Endothelial cell (in vitro differentiated cells): ENCODE data around the gene RASAL2. TPM values are rescaled to one million over a fixed set of nuclear protein-coding genes. Genes with fewer than 3 reads are reported as not detected.

Experiments
- DNase-seq: peaks from one replicate; pipeline ENCODE4 v3.0.0; 2021; ENCODE audit warnings: low spot score
- H3K27ac Mint-ChIP-seq: one replicate; pipeline ENCODE4 v1.8.0; 2021; ENCODE audit warnings: mixed read lengths, inconsistent platforms; ENCODE audit not compliant: unreplicated experiment
- H3K27me3 Mint-ChIP-seq: one replicate; pipeline ENCODE4 v1.8.0; 2021; ENCODE audit warnings: mild to moderate bottlenecking, moderate library complexity, mixed read lengths, inconsistent platforms; ENCODE audit not compliant: unreplicated experiment
- H3K36me3 Mint-ChIP-seq: one replicate; pipeline ENCODE4 v1.8.0; 2021; ENCODE audit warnings: mild to moderate bottlenecking, low read depth, mixed read lengths, inconsistent platforms; ENCODE audit not compliant: unreplicated experiment
- H3K4me1 Mint-ChIP-seq: one replicate; pipeline ENCODE4 v1.8.0; 2021; ENCODE audit warnings: mild to moderate bottlenecking, mixed read lengths, inconsistent platforms; ENCODE audit not compliant: unreplicated experiment
- H3K4me3 Mint-ChIP-seq: one replicate; pipeline ENCODE4 v1.8.0; 2021; ENCODE audit warnings: mild to moderate bottlenecking, mixed read lengths, inconsistent platforms; ENCODE audit not compliant: unreplicated experiment
- H3K9me3 Mint-ChIP-seq: one replicate; pipeline ENCODE4 v1.8.0; 2021; ENCODE audit warnings: mixed read lengths, inconsistent platforms; ENCODE audit not compliant: unreplicated experiment
- total RNA-seq: library from RNA; stranded (reverse); fragmentation: NEBNext Ultra II Directional; extraction: Animal tissue kit (Norgen Biotek cat#: 25700); gene quantifications from one replicate; pipeline ENCODE4 v1.2.1, GENCODE V29; 2021; ENCODE audit not compliant: unreplicated experiment
- TF ChIP-seq, protein P1 (sequence below): fragments of 200-600 bp; sonication (generic); IDR thresholded peaks from one replicate; pipeline ENCODE4 v1.5.0; 2021; ENCODE audit warnings: antibody characterized with exemption; ENCODE audit not compliant: unreplicated experiment

RASAL2 gene
- total RNA-seq, 1 donor from 2014 or later: 82.1 TPM

- H3K4me1 Mint-ChIP-seq: peaks cover 9% of the 10 kb centered on the region
- H3K27me3 Mint-ChIP-seq: no peaks in the 10 kb centered on the region
- no peak overlapping the region for H3K4me3 Mint-ChIP-seq
- DNase-seq: no peak
- no peak overlapping the region for H3K27ac Mint-ChIP-seq
- H3K9me3 Mint-ChIP-seq: no peaks in the 10 kb centered on the region
- H3K36me3 Mint-ChIP-seq: no peaks in the 10 kb centered on the region
- TF ChIP-seq, protein P1, sequence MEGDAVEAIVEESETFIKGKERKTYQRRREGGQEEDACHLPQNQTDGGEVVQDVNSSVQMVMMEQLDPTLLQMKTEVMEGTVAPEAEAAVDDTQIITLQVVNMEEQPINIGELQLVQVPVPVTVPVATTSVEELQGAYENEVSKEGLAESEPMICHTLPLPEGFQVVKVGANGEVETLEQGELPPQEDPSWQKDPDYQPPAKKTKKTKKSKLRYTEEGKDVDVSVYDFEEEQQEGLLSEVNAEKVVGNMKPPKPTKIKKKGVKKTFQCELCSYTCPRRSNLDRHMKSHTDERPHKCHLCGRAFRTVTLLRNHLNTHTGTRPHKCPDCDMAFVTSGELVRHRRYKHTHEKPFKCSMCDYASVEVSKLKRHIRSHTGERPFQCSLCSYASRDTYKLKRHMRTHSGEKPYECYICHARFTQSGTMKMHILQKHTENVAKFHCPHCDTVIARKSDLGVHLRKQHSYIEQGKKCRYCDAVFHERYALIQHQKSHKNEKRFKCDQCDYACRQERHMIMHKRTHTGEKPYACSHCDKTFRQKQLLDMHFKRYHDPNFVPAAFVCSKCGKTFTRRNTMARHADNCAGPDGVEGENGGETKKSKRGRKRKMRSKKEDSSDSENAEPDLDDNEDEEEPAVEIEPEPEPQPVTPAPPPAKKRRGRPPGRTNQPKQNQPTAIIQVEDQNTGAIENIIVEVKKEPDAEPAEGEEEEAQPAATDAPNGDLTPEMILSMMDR: no peak
Measured at GRCh38 chr1:178155481-178156255, 61.8 kb downstream of the RASAL2 start.

DNA sequence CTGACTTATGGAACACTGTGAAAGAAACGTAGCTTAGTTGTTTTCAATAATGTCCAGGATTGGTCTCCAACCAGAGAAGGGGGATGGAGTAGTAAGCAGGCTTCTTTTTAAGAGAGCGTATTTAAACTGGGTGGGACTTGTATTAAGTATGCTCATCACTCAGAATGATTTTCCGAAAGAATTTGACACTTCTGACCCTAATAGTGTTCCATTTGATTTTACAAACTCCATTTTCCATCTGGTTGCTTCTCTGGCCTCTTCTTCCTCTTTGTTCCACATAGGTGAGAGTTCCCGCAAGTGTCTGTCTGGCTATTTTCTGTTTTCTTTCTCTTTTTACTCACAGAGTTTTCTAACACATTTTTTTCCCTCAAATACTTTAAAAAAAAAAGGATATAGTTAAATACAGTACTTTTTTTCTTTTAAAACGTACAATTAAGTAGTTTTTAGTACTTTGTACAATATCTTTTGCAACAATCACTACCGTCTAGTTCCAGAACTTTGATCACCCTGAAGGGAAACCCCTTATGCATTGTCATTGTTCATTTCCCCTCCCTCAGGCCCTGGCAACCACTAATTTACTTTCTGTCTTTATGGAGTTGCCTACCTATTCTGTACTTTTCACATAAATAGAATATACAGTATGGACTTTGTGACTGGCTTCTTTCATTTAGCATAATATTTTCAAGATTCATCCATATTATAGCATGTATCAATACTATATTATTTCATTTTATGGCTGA lies 67.0 kb downstream of the RASAL2 start:
- Mint-ChIP-seq H3K36me3 (no peaks in the 10 kb centered on the region), H3K4me3 (no peak overlapping the region), H3K9me3 (no peaks in the 10 kb centered on the region), H3K27ac (peak overlapping the region; percentile 80), H3K4me1 (peaks cover 23% of the 10 kb centered on the region), H3K27me3 (no peaks in the 10 kb centered on the region)
- TF ChIP-seq, protein P1: no peak
- DNase-seq: no peak

- Mint-ChIP-seq H3K27ac (no peak overlapping the region), H3K4me3 (no peak overlapping the region), H3K27me3 (no peaks in the 10 kb centered on the region), H3K36me3 (no peaks in the 10 kb centered on the region), H3K4me1 (peaks cover 29% of the 10 kb centered on the region), H3K9me3 (no peaks in the 10 kb centered on the region)
- TF ChIP-seq, protein P1: no peak
- DNase-seq: no peak
Measured at GRCh38 chr1:178161516-178161915, 67.6 kb downstream of the RASAL2 start.

DNA sequence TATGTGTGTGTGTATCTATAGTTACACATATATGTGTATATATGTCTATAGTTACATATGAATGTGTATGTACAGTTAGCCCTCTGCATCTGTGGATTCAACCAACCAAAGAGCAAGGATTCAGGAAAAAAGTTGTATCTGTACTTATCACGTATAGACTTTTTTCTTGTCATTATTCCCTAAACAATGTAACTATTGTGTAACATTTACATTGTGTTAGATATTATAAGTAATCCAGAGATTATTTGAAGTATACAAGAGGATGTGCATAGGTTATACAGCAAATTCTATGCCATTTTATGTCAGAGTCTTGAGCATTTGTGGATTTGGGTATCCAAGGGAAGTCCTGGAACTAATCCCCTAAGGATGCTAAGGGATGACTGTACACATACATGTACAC lies 71.3 kb downstream of the RASAL2 start:
- no peaks in the 10 kb centered on the region for H3K9me3 Mint-ChIP-seq
- no peak overlapping the region for H3K4me3 Mint-ChIP-seq
- TF ChIP-seq, protein P1: no peak
- peaks cover 31% of the 10 kb centered on the region for H3K4me1 Mint-ChIP-seq
- DNase-seq: no peak
- no peaks in the 10 kb centered on the region for H3K36me3 Mint-ChIP-seq
- no peaks in the 10 kb centered on the region for H3K27me3 Mint-ChIP-seq
- H3K27ac Mint-ChIP-seq: no peak overlapping the region

- DNase-seq: no peak
- Mint-ChIP-seq H3K27me3 (no peaks in the 10 kb centered on the region), H3K4me3 (no peak overlapping the region)
Measured at GRCh38 chr1:178166429-178167024, 72.6 kb downstream of the RASAL2 start.

More at GRCh38 chr1:178166429-178167024, 72.6 kb downstream of the RASAL2 start:
- Mint-ChIP-seq H3K4me1 (peaks cover 29% of the 10 kb centered on the region), H3K27ac (no peak overlapping the region), H3K36me3 (no peaks in the 10 kb centered on the region), H3K9me3 (no peaks in the 10 kb centered on the region)
- TF ChIP-seq, protein P1: no peak
